Measurements from ENCODE around the gene SPCS3. TPM values are rescaled to one million over a fixed set of nuclear protein-coding genes. Genes with fewer than 3 reads are reported as not detected.

SPCS3 gene
- total RNA-seq, 4 donors from 2014 or later = 72.1 to 84.0 (median 80.6) TPM

DNA sequence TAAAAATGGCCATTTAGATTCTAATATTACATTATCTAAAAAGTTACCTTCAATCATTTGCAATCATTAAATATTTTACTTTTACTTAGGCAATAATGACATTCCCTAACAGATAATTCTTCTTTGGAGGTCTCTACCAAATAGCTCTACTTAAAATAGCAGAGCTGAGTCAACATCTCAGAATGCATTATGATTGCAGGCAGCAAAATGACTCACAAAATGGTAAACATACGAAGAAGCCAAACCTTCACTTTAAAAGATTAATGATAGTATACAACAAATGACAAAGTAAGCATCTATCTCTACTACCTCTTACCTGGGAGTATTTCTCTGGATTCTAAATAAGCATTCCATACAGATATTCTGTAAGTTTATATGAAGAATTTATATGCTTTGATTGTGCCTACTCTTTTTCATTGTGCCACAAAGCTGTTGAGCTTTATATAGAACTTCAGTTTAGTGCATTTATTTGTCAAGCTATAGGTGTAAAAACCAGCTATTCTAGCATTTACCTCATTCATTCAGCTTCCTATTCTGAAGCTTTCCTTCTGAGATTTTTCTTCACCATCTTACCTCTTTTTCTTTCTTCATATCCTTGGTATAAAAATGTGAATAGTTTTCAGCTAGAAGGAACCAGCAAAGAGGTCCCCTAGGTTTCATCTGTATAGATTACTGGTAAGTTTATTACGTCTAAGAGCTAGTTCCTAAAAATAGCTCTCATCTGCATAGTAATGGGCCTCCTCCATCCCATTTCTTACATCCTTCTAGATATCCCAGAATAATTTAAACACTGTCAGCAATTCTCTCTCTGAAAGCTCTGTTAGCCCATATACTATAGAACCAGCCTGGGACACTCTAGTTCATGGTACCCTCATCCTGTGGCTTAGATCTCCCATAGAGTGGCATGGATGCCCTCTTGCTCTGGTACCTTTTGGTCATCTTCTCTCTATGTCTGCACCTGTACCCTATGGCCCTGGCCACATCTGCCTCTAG lies 17.2 kb upstream of the SPCS3 start:
- DNase-seq (ENCODE audit: low spot score) = no peak
- TF ChIP-seq, protein P1, sequence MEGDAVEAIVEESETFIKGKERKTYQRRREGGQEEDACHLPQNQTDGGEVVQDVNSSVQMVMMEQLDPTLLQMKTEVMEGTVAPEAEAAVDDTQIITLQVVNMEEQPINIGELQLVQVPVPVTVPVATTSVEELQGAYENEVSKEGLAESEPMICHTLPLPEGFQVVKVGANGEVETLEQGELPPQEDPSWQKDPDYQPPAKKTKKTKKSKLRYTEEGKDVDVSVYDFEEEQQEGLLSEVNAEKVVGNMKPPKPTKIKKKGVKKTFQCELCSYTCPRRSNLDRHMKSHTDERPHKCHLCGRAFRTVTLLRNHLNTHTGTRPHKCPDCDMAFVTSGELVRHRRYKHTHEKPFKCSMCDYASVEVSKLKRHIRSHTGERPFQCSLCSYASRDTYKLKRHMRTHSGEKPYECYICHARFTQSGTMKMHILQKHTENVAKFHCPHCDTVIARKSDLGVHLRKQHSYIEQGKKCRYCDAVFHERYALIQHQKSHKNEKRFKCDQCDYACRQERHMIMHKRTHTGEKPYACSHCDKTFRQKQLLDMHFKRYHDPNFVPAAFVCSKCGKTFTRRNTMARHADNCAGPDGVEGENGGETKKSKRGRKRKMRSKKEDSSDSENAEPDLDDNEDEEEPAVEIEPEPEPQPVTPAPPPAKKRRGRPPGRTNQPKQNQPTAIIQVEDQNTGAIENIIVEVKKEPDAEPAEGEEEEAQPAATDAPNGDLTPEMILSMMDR (IDR thresholded peaks at IDR 0.05) = no peak
- ATAC-seq (ENCODE audit: low FRiP score) = no peak

DNA sequence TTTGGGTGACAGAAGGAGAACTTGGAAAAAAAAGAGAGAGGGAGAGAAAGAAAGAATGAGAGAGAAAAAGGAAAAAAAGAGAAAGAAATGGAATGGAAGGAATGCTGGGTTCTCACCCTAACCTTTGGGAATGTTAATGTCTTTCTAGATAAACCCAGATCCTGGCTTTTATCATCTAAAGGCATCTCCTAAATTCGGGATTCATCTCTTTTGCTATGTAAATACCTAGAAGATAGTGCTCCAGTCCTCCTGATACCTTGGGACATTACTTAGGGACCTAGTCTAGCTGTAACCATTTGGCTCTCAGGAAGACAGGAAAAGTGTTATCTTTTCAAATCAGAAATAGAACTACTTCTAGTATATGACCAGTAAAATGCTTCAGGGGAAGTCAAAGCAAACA lies 15.8 kb upstream of the SPCS3 start:
- TF ChIP-seq, protein P1 (IDR thresholded peaks at IDR 0.05) = no peak
- DNase-seq (ENCODE audit: low spot score) = no peak
- no peak for ATAC-seq (ENCODE audit: low FRiP score)

DNA sequence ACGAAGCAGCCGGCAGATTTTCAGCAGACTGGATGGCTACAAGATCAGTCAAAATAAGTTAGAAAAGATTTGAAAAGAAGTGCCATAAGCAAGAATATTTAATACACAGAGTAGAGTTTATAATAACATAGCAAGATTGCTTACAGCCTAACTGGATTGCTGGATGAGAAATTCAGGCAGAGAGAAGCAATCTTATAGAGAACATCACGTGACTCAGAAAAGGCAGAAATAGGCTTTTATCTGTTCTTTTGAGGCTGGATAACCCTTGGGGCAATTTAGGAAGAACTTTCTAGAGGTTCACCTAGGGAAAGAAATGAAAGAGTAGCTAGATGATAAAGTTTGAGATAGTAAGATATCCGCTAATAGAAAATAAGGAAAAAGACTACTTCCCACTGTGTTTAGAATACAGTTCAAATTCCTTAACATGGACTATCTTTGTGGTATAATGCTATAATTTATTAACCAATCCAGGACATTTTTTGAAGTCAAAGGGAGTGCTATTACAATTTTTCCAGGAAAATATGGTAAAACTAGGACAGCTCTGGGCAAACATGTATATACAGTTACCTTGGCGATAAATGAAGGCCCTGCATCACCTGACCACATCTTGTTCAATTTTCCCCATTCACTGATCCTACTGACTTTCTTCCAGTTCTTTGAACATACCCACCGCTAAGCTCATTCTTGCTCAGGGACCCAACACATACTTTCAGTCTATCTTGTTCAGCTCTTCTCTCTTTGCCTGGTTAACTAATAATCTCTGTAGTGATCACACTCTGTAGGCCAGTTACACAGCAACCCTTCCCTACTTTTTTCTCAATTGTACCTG lies 12.7 kb upstream of the SPCS3 start:
- TF ChIP-seq, protein P1 (IDR thresholded peaks at IDR 0.05) = no peak
- ATAC-seq (ENCODE audit: low FRiP score) (no peak), DNase-seq (ENCODE audit: low spot score) (no peak)

DNA sequence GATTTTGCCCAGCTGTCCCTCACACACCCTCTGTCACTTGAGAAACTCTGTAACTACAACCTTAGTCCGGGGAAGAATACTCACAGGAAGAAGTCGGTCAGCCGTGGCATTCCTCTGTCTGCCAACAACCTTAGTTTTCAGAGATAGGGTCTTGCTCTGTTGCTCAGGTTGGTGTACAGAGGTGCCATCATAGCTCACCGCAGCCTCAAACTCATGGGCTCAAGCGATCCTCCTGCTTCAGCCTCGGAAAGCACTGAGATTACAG lies 12.2 kb upstream of the SPCS3 start:
- DNase-seq (ENCODE audit: low spot score) (no peak), ATAC-seq (ENCODE audit: low FRiP score) (no peak)
- TF ChIP-seq, protein P1 (IDR thresholded peaks at IDR 0.05) = no peak

DNA sequence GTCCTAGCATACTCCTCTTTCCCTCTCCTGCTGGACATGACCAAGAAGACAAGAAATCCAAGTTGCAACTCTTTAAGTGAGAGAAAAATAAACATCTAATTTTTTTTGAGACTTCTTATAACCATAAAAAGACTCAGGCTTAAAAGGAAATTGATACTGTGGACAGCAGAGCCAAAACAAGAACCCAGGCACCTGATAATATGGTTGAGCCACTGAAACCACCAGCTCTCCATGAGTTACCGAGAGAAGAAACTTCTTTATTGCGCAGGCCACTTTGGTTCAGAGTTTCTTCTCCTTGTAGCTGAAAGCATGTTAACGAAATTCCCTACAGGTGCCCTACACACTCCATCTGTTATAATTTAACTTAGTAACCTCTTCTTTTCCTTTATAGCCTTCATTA lies 11.3 kb upstream of the SPCS3 start:
- TF ChIP-seq, protein P1 (IDR thresholded peaks at IDR 0.05) = no peak
- DNase-seq (ENCODE audit: low spot score) = no peak
- ATAC-seq (ENCODE audit: low FRiP score) = no peak

DNA sequence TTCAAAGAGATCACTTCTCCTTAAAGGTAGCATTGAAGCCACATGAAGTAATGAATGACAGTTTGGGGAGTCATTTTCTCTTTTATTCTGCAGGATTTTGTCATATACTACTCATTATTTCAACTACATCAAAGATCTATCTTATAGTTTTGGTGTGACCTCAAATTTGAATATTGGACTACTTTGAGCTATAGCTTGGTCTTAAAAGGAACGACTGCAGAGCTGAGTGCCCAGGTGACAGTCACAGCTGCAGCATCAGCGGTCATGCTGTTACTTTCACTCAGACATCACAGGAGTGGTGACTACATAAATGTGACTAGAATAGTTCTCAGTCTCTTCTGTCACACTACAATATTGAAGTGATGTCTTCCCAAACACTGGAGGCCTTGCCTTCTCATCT lies 10.7 kb upstream of the SPCS3 start:
- no peak for DNase-seq (ENCODE audit: low spot score)
- TF ChIP-seq, protein P1 (IDR thresholded peaks at IDR 0.05) = no peak
- ATAC-seq (ENCODE audit: low FRiP score) = no peak

Data from omental fat pad (tissue), 4 donors.